ENCODE measurements around the gene CENPB. TPM values are rescaled to one million over a fixed set of nuclear protein-coding genes. Genes with fewer than 3 reads are reported as not detected.

CENPB gene
- total RNA-seq, 2 donors from 2014 or later = 43.0 to 50.7 TPM

GRCh38 chr20:3815703-3816315, 29.3 kb upstream of the CENPB start:
- Mint-ChIP-seq H3K27ac (no peak overlapping the region), H3K4me1 (no peaks in the 10 kb centered on the region), H3K36me3 (ENCODE audit: low read depth) (no peaks in the 10 kb centered on the region), H3K27me3 (ENCODE audit: insufficient read depth) (peaks cover 8% of the 10 kb centered on the region), H3K4me3 (no peak overlapping the region), H3K9me3 (no peaks in the 10 kb centered on the region)
- Histone ChIP-seq H3K4me3 (ENCODE audit: low read length) (no peak overlapping the region), H3K9me3 (ENCODE audit: control insufficient read depth, low read length) (no peaks in the 10 kb centered on the region), H3K9ac (ENCODE audit: extremely low read depth, low read length, poor library complexity, severe bottlenecking) (no peak overlapping the region), H3K27me3 (ENCODE audit: control insufficient read depth, insufficient read depth, low read length, poor library complexity, severe bottlenecking) (no peaks in the 10 kb centered on the region), H3K27ac (ENCODE audit: low read depth, low read length) (no peak overlapping the region), H3K4me1 (ENCODE audit: control insufficient read depth, insufficient read depth, low read length) (peaks cover 4% of the 10 kb centered on the region), H3K36me3 (ENCODE audit: control insufficient read depth, insufficient read depth, low read length) (no peaks in the 10 kb centered on the region)
- 87 to 92% methylated on average over 6 to 9 of the region's 9 CpGs for WGBS, 2 experiments (ENCODE audit: insufficient coverage in 1 of 2, insufficient read length in 1 of 2)
- no peak for DNase-seq
- no peak for TF ChIP-seq CTCF (conservative IDR thresholded peaks at IDR 0.05)

GRCh38 chr20:3814928-3815495, 28.5 kb upstream of the CENPB start:
- Mint-ChIP-seq H3K4me1 (no peaks in the 10 kb centered on the region), H3K4me3 (no peak overlapping the region), H3K27ac (no peak overlapping the region), H3K36me3 (ENCODE audit: low read depth) (no peaks in the 10 kb centered on the region), H3K9me3 (no peaks in the 10 kb centered on the region), H3K27me3 (ENCODE audit: insufficient read depth) (peaks cover 8% of the 10 kb centered on the region)
- Histone ChIP-seq H3K9me3 (ENCODE audit: control insufficient read depth, low read length) (no peaks in the 10 kb centered on the region), H3K4me3 (ENCODE audit: low read length) (no peak overlapping the region), H3K9ac (ENCODE audit: extremely low read depth, low read length, poor library complexity, severe bottlenecking) (no peak overlapping the region), H3K4me1 (ENCODE audit: control insufficient read depth, insufficient read depth, low read length) (peaks cover 4% of the 10 kb centered on the region), H3K27me3 (ENCODE audit: control insufficient read depth, insufficient read depth, low read length, poor library complexity, severe bottlenecking) (no peaks in the 10 kb centered on the region), H3K27ac (ENCODE audit: low read depth, low read length) (no peak overlapping the region), H3K36me3 (ENCODE audit: control insufficient read depth, insufficient read depth, low read length) (no peaks in the 10 kb centered on the region)
- no peak for TF ChIP-seq CTCF (conservative IDR thresholded peaks at IDR 0.05)
- DNase-seq = no peak
- WGBS, 2 experiments (ENCODE audit: insufficient coverage in 1 of 2, insufficient read length in 1 of 2) = 90 to 92% methylated on average over 6 to 7 of the region's 7 CpGs

GRCh38 chr20:3813848-3814581, 27.5 kb upstream of the CENPB start:
- Histone ChIP-seq H3K9me3 (ENCODE audit: control insufficient read depth, low read length) (no peaks in the 10 kb centered on the region), H3K4me1 (ENCODE audit: control insufficient read depth, insufficient read depth, low read length) (no peaks in the 10 kb centered on the region), H3K36me3 (ENCODE audit: control insufficient read depth, insufficient read depth, low read length) (no peaks in the 10 kb centered on the region), H3K9ac (ENCODE audit: extremely low read depth, low read length, poor library complexity, severe bottlenecking) (no peak overlapping the region), H3K27me3 (ENCODE audit: control insufficient read depth, insufficient read depth, low read length, poor library complexity, severe bottlenecking) (no peaks in the 10 kb centered on the region), H3K4me3 (ENCODE audit: low read length) (no peak overlapping the region), H3K27ac (ENCODE audit: low read depth, low read length) (no peak overlapping the region)
- no peak for DNase-seq
- Mint-ChIP-seq H3K4me1 (no peaks in the 10 kb centered on the region), H3K4me3 (no peak overlapping the region), H3K27me3 (ENCODE audit: insufficient read depth) (peaks cover 8% of the 10 kb centered on the region), H3K9me3 (no peaks in the 10 kb centered on the region), H3K36me3 (ENCODE audit: low read depth) (no peaks in the 10 kb centered on the region), H3K27ac (no peak overlapping the region)
- WGBS, 2 experiments (ENCODE audit: insufficient coverage in 1 of 2, insufficient read length in 1 of 2) = 92% methylated on average over 4 to 11 of the region's 12 CpGs
- no peak for TF ChIP-seq CTCF (conservative IDR thresholded peaks at IDR 0.05)
